GM18858 (cell line): ENCODE data around the gene SEMA5B.

ENCODE experiments used
- ATAC-seq: cut with Tn5 transposase; IDR thresholded peaks from one replicate; pipeline ENCODE4 v1.9.1; 2021; ENCODE audit not compliant: unreplicated experiment

The SEMA5B gene

GRCh38 chr3:122947196-122947595 lies 80.4 kb downstream of the SEMA5B start:
- ATAC-seq: no peak

GRCh38 chr3:122946185-122946584 lies 81.4 kb downstream of the SEMA5B start:
- no peak for ATAC-seq

GRCh38 chr3:122945230-122945629 lies 82.3 kb downstream of the SEMA5B start:
- ATAC-seq: no peak

GRCh38 chr3:122944671-122945161 lies 82.8 kb downstream of the SEMA5B start:
- no peak for ATAC-seq

- ATAC-seq: no peak
Observed at GRCh38 chr3:122943828-122944190, 83.8 kb downstream of the SEMA5B start.

GRCh38 chr3:122942937-122943827 lies 84.4 kb downstream of the SEMA5B start:
- no peak for ATAC-seq

- no peak for ATAC-seq
Observed at GRCh38 chr3:122942239-122942638, 85.3 kb downstream of the SEMA5B start.

- ATAC-seq: no peak
Observed at GRCh38 chr3:122941228-122942206, 86.0 kb downstream of the SEMA5B start.

- no peak for ATAC-seq
Observed at GRCh38 chr3:122940628-122941086, 86.9 kb downstream of the SEMA5B start.

GRCh38 chr3:122938783-122939425 lies 88.7 kb downstream of the SEMA5B start:
- ATAC-seq: no peak

GRCh38 chr3:122937745-122938144 lies 89.8 kb downstream of the SEMA5B start:
- ATAC-seq: no peak

- ATAC-seq: no peak
Observed at GRCh38 chr3:122936986-122937385, 90.6 kb downstream of the SEMA5B start.

GRCh38 chr3:122936335-122936734 lies 91.2 kb downstream of the SEMA5B start:
- ATAC-seq: no peak

- ATAC-seq: no peak
Observed at GRCh38 chr3:122934251-122934650, 93.3 kb downstream of the SEMA5B start.

GRCh38 chr3:122932251-122932967 lies 95.2 kb downstream of the SEMA5B start:
- no peak for ATAC-seq

- no peak for ATAC-seq
Observed at GRCh38 chr3:122931636-122932035, 95.9 kb downstream of the SEMA5B start.

- ATAC-seq: no peak
Observed at GRCh38 chr3:122930063-122930997, 97.2 kb downstream of the SEMA5B start.

GRCh38 chr3:122929188-122930062 lies 98.1 kb downstream of the SEMA5B start:
- no peak for ATAC-seq
